HG03280 (cell line): Measurements from ENCODE around the gene TTC9C.
A peak's percentile ranks its signal among the peaks of the same experiment; 100 is the strongest.
"Not testable (repeated sequence)": the region's sequence is repeated elsewhere in the genome, so short reads cannot be mapped to it uniquely, and the experiment has no call there.

Source experiments
- ATAC-seq: cut with Tn5 transposase; IDR thresholded peaks from one replicate; pipeline ENCODE4 v1.9.1; 2021; ENCODE audit warnings: mild to moderate bottlenecking, moderate library complexity; ENCODE audit not compliant: unreplicated experiment

TTC9C gene

GRCh38 chr11:62728171-62728988 lies at the start of gene TTC9C:
Gene TTC9C (plus strand): TSS chr11:62728486. CDS start chr11:62728849, 363 bp downstream.
- peak; percentile 12 for ATAC-seq

GRCh38 chr11:62678770-62679696 lies 49.3 kb upstream of the TTC9C start, which contains the start of gene UBXN1:
Gene UBXN1 (minus strand): TSS chr11:62679073. CDS start chr11:62678923, 150 bp downstream.
- peak; percentile 73 for ATAC-seq

GRCh38 chr11:62680825-62681240 lies 47.5 kb upstream of the TTC9C start:
- ATAC-seq: peak; percentile 61

GRCh38 chr11:62682518-62682917 lies 45.8 kb upstream of the TTC9C start:
- no peak for ATAC-seq

- ATAC-seq: no peak
Observed at GRCh38 chr11:62687508-62688396, 40.5 kb upstream of the TTC9C start.

- no peak for ATAC-seq
Observed at GRCh38 chr11:62688491-62688890, 39.8 kb upstream of the TTC9C start.

- no peak for ATAC-seq
Observed at GRCh38 chr11:62689421-62690183, 38.7 kb upstream of the TTC9C start, which contains the start of gene LRRN4CL. Gene LRRN4CL (minus strand): TSS chr11:62689530. CDS start chr11:62688508, 1,022 bp downstream.

- ATAC-seq: not testable (repeated sequence)
Observed at GRCh38 chr11:62693624-62694023, 34.7 kb upstream of the TTC9C start.

GRCh38 chr11:62694455-62695167 lies 33.7 kb upstream of the TTC9C start:
- peak; percentile 73 for ATAC-seq

GRCh38 chr11:62702246-62702645 lies 26.0 kb upstream of the TTC9C start:
- no peak for ATAC-seq

GRCh38 chr11:62703921-62704320 lies 24.4 kb upstream of the TTC9C start:
- ATAC-seq: not testable (repeated sequence)

GRCh38 chr11:62705413-62705812 lies 22.9 kb upstream of the TTC9C start:
- ATAC-seq: no peak

GRCh38 chr11:62705880-62706849 lies 22.1 kb upstream of the TTC9C start:
- peak; percentile 65 for ATAC-seq

- no peak for ATAC-seq
Observed at GRCh38 chr11:62706850-62707247, 21.4 kb upstream of the TTC9C start.

GRCh38 chr11:62707277-62707861 lies 20.9 kb upstream of the TTC9C start, which contains the start of the genes BSCL2 and GNG3:
Gene BSCL2 (minus strand): TSS chr11:62707424. CDS start chr11:62707195, 229 bp downstream.
Gene GNG3 (plus strand): TSS chr11:62707676. CDS start chr11:62708296, 620 bp downstream.
- no peak for ATAC-seq

- no peak for ATAC-seq
Observed at GRCh38 chr11:62708392-62708791, 19.9 kb upstream of the TTC9C start.

GRCh38 chr11:62708793-62709192 lies 19.5 kb upstream of the TTC9C start:
- peak; percentile 2 for ATAC-seq
